HepG2 (cell line): ENCODE data around the gene CD151. TPM values are rescaled to one million over a fixed set of nuclear protein-coding genes. Genes with fewer than 3 reads are reported as not detected.

ENCODE experiments used
- NR2F1 ChIP-seq, 2 experiments: fragments of 450-650 bp in 1 of 2; formaldehyde crosslinking in 1 of 2; IDR thresholded peaks; 2 replicates each; pipeline versions ENCODE4 v1.5.0 to v1.6.1; 2016 to 2020; ENCODE audit warnings: mild to moderate bottlenecking in 1 of 2, missing compliant biosample characterization in 1 of 2, missing genetic modification reagents in 1 of 2, moderate library complexity in 1 of 2
- PRDM15 ChIP-seq: sonication (generic); formaldehyde crosslinking; IDR thresholded peaks from 2 replicates; pipeline ENCODE4 v1.4.0; 2020; ENCODE audit warnings: missing genetic modification reagents
- RFXANK ChIP-seq: IDR thresholded peaks from 2 replicates; pipeline ENCODE4 v1.6.1; 2016
- ZNF274 ChIP-seq: sonication (generic); formaldehyde crosslinking; IDR thresholded peaks from 2 replicates; pipeline ENCODE4 v1.5.1; 2020; ENCODE audit warnings: mild to moderate bottlenecking, missing genetic modification reagents
- ZNF318 ChIP-seq: sonication (generic); formaldehyde crosslinking; IDR thresholded peaks from 2 replicates; pipeline ENCODE4 v1.4.0; 2020; ENCODE audit warnings: mild to moderate bottlenecking, missing genetic modification reagents
- ZNF556 ChIP-seq: sonication (generic); formaldehyde crosslinking; IDR thresholded peaks from 2 replicates; pipeline ENCODE4 v1.4.0; 2020; ENCODE audit warnings: mild to moderate bottlenecking, missing genetic modification reagents, borderline replicate concordance
- ZNF572 ChIP-seq: sonication (generic); formaldehyde crosslinking; IDR thresholded peaks from 2 replicates; pipeline ENCODE4 v1.5.1; 2020; ENCODE audit warnings: mild to moderate bottlenecking, missing genetic modification reagents
- polyA plus RNA-seq, 8 experiments: library from polyadenylated mRNA; depleted of rRNA in 3 of 8; stranded (reverse) in 7 of 8; unstranded in 1 of 8; fragments of >200 nt; fragmentation: Illumina TruSeq in 4 of 8; extraction: Trizol in 4 of 8; gene quantifications; 2 replicates each; pipeline versions ENCODE4 v1.2.1 to v1.2.3, GENCODE V29; 2011 to 2016; ENCODE audit warnings: low read depth in 4 of 8, missing spikeins in 1 of 8, mixed read lengths in 1 of 8; ENCODE audit not compliant: insufficient read depth in 1 of 8
- total RNA-seq, 5 experiments: library from RNA; depleted of rRNA; stranded (reverse); fragments of >200 nt; fragmentation: Illumina TruSeq; extraction: Trizol; gene quantifications; 2 replicates each; pipeline ENCODE4 v1.2.3, GENCODE V29; 2016; ENCODE audit warnings: low read depth in 1 of 5
- TF ChIP-seq, protein P1 (sequence below): sonication (generic); formaldehyde crosslinking; IDR thresholded peaks from 2 replicates; pipeline ENCODE4 v1.8.0; 2022; ENCODE audit warnings: mild to moderate bottlenecking, missing genetic modification reagents
- TF ChIP-seq, protein P2 (sequence below): sonication (generic); formaldehyde crosslinking; IDR thresholded peaks from 2 replicates; pipeline ENCODE4 v1.5.0; 2020; ENCODE audit warnings: mild to moderate bottlenecking, missing genetic modification reagents
- TF ChIP-seq, protein P3 (sequence below): sonication (generic); formaldehyde crosslinking; IDR thresholded peaks from 2 replicates; pipeline ENCODE4 v1.5.0; 2020; ENCODE audit warnings: mild to moderate bottlenecking, missing genetic modification reagents

Gene CD151
- total and polyA plus RNA-seq, 2 of the 13 experiments (the other 11 are each of a cell fraction or from before 2014, with no cell fraction given): 125 to 197 TPM

- TF ChIP-seq ZNF318 (no peak), RFXANK (CRISPR knock-in tag) (no peak), ZNF274 (peak; percentile 72), ZNF556 (CRISPR knock-in tag) (no peak; the same call in 1 of the 2 replicates), ZNF572 (no peak), PRDM15 (CRISPR knock-in tag) (no peak), NR2F1 (CRISPR knock-in tag; IDR thresholded peaks at IDR 0.05) (no peak)
- TF ChIP-seq, protein P1, sequence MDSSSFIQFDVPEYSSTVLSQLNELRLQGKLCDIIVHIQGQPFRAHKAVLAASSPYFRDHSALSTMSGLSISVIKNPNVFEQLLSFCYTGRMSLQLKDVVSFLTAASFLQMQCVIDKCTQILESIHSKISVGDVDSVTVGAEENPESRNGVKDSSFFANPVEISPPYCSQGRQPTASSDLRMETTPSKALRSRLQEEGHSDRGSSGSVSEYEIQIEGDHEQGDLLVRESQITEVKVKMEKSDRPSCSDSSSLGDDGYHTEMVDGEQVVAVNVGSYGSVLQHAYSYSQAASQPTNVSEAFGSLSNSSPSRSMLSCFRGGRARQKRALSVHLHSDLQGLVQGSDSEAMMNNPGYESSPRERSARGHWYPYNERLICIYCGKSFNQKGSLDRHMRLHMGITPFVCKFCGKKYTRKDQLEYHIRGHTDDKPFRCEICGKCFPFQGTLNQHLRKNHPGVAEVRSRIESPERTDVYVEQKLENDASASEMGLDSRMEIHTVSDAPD (CRISPR knock-in tag): 0 out of 2 replicates have a peak, but pooled peaks have one; percentile 68
- TF ChIP-seq, protein P2, sequence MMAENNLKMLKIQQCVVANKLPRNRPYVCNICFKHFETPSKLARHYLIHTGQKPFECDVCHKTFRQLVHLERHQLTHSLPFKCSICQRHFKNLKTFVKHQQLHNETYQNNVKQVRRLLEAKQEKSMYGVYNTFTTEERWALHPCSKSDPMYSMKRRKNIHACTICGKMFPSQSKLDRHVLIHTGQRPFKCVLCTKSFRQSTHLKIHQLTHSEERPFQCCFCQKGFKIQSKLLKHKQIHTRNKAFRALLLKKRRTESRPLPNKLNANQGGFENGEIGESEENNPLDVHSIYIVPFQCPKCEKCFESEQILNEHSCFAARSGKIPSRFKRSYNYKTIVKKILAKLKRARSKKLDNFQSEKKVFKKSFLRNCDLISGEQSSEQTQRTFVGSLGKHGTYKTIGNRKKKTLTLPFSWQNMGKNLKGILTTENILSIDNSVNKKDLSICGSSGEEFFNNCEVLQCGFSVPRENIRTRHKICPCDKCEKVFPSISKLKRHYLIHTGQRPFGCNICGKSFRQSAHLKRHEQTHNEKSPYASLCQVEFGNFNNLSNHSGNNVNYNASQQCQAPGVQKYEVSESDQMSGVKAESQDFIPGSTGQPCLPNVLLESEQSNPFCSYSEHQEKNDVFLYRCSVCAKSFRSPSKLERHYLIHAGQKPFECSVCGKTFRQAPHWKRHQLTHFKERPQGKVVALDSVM (CRISPR knock-in tag): no peak
- TF ChIP-seq, protein P3, sequence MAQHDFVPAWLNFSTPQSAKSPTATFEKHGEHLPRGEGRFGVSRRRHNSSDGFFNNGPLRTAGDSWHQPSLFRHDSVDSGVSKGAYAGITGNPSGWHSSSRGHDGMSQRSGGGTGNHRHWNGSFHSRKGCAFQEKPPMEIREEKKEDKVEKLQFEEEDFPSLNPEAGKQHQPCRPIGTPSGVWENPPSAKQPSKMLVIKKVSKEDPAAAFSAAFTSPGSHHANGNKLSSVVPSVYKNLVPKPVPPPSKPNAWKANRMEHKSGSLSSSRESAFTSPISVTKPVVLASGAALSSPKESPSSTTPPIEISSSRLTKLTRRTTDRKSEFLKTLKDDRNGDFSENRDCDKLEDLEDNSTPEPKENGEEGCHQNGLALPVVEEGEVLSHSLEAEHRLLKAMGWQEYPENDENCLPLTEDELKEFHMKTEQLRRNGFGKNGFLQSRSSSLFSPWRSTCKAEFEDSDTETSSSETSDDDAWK (CRISPR knock-in tag): no peak
Measured at GRCh38 chr11:809287-810039, 23.3 kb upstream of the CD151 start, which contains the start of gene RPLP2 (continued).
